C4-2B (cell line): Measurements from ENCODE around the gene NIPSNAP3A.
A peak's percentile ranks its signal among the peaks of the same experiment; 100 is the strongest.
"Not testable (repeated sequence)": the region's sequence is repeated elsewhere in the genome, so short reads cannot be mapped to it uniquely, and the experiment has no call there.

Source experiments
- H3K27ac ChIP-seq: fragments of 450-650 bp; 2 replicates; pipeline ENCODE4 v1.5.1; 2017
- ZFX ChIP-seq: fragments of 450-650 bp; IDR thresholded peaks from 2 replicates; pipeline ENCODE4 v1.6.1; 2017
- TF ChIP-seq, protein P1 (sequence below): fragments of 450-650 bp; conservative IDR thresholded peaks from 2 replicates; pipeline ENCODE4 v1.5.1; 2017; ENCODE audit warnings: mild to moderate bottlenecking

The NIPSNAP3A gene

DNA sequence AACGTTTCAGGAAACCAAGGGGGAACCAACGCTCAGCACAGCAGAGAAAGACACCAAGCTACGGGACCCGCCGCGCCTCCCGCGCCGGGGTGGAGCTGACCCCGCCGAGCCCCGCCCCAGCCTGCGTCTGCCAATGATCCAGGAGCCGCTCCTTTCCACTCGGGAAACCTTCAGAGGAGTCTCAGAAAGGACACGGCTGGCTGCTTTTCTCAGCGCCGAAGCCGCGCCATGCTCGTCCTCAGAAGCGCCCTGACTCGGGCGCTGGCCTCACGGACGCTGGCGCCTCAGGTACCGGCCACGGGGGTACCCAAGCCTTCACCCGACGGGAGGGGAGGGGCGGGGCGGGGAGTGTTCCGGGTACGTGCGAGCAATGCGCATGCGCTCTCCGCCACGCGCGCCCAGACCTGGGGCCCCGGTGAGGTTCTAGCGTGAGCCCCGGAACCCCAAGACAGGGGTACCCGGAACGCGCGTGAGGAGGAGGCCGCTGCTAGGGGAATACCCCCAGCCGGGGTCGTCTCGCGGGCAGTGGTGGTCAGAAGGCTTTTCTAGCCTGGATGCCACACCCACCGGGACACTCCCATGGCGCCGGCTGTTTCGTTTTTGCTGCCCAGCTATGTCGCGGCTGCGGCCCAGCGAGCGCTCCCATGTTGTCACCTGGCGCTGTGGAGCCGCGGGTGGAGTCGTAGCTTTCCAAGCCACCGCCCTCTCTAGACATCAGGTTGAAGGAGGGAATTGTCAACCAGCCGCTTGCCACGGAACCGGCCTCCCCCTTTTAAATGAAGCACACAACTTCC is at the start of gene NIPSNAP3A:
Gene NIPSNAP3A (plus strand): TSS at position 119 of the 794 bp plus-strand sequence. CDS start 110 bp downstream, at position 229.
- TF ChIP-seq, protein P1, sequence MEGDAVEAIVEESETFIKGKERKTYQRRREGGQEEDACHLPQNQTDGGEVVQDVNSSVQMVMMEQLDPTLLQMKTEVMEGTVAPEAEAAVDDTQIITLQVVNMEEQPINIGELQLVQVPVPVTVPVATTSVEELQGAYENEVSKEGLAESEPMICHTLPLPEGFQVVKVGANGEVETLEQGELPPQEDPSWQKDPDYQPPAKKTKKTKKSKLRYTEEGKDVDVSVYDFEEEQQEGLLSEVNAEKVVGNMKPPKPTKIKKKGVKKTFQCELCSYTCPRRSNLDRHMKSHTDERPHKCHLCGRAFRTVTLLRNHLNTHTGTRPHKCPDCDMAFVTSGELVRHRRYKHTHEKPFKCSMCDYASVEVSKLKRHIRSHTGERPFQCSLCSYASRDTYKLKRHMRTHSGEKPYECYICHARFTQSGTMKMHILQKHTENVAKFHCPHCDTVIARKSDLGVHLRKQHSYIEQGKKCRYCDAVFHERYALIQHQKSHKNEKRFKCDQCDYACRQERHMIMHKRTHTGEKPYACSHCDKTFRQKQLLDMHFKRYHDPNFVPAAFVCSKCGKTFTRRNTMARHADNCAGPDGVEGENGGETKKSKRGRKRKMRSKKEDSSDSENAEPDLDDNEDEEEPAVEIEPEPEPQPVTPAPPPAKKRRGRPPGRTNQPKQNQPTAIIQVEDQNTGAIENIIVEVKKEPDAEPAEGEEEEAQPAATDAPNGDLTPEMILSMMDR = no peak
- 0 out of 2 replicates have a peak, but pooled peaks have one; percentile 28 for TF ChIP-seq ZFX
- H3K27ac ChIP-seq = peak within 1 kb of the TSS; percentile 90

DNA sequence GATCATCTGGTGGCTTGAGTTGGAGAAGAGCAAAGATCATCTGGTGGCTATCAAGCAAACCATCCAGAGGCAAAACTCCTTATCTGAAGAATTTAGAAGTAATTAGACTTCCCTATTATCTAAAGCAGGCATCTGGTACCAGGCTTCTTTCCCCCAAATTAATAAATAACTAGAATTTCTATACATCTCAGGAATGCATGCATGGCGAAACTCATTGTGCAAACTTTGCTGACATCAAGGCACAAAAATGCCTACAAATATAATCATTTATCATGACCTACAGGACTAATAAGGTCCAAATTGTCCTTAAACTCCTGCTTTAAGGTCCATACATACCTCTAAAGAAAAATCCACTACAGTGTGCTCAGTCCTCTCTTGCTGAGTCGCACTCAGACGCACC is 47.2 kb upstream of the NIPSNAP3A start:
- H3K27ac ChIP-seq = no peak overlapping the region
- TF ChIP-seq ZFX = no peak
- TF ChIP-seq, protein P1 = no peak

DNA sequence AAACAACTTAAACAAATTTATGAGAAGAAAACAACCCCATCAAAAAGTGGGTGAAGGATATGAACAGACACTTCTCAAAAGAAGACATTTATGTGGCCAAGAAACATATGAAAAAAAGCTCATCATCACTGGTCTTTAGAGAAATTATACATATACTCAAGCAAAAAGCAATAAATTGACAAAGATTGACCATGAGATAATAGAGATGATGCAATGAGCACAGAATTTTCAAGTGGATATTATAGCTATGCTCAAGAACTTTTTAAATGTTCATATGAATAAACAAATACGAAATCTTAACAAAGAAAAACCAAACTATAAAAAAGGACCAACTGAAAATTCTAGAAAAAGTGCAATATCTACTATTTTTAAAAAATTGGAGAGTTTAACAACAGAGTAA is 38.7 kb upstream of the NIPSNAP3A start:
- not testable (repeated sequence) for H3K27ac ChIP-seq

DNA sequence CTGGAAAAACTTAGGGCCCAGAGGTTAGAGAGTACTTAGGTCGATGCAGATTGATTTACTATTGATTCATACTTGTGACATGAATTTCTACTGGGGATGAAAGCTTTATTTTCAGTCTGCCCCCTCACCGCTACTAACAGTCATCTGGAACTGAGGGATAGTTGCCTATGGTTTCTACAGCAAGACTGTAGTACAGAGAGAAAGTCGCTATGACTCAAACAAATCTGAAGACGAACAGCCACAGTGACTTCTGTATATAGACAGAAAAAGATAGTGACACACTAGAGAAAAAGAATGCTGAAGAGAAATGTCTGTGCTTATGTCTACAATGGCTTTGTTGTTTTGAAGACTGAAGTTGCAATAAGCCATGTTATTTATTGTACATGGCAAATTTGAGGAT is 35.9 kb upstream of the NIPSNAP3A start:
- no peak overlapping the region for H3K27ac ChIP-seq
- TF ChIP-seq, protein P1 = no peak
- no peak for TF ChIP-seq ZFX

DNA sequence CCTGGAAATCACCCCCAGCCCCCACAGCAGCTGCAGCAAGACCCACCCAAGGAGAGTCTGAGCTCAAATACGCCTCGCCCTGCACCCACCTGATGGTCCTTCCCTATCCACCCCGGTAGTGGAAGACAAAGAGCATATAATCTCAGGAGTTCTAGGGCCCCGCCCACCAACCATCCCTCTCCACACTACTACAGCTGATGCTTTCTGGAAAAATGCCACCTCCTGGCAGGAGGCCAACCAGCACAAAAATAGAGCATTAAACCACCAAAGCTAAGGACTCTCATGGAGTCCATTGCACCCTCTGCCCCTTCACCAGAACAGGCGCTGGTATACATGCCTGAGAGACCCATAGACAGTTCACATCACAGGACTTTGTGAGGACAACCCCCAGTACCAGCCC is 22.5 kb upstream of the NIPSNAP3A start:
- TF ChIP-seq, protein P1 = no peak
- TF ChIP-seq ZFX = no peak
- H3K27ac ChIP-seq = no peak overlapping the region

DNA sequence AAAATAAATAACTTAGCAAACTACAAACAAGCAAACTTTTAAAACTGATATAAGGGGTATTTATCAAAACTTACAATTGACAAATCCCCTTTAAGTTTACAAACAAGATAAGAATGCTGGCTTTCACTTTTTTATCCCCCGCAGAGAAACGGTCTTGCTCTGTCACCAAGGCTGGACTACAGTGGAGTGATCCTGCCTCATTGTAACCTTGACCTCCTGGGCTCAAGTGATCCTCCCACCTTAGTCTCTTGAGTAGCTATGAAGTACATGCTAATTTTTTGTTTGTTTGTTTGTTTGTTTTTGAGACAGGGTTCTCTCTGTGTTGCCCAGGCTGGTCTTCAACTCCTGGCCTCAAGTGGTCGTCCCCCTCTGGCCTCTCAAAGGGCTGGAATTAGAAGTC is 9.0 kb upstream of the NIPSNAP3A start:
- H3K27ac ChIP-seq = no peak overlapping the region
- TF ChIP-seq ZFX = no peak
- TF ChIP-seq, protein P1 = no peak

DNA sequence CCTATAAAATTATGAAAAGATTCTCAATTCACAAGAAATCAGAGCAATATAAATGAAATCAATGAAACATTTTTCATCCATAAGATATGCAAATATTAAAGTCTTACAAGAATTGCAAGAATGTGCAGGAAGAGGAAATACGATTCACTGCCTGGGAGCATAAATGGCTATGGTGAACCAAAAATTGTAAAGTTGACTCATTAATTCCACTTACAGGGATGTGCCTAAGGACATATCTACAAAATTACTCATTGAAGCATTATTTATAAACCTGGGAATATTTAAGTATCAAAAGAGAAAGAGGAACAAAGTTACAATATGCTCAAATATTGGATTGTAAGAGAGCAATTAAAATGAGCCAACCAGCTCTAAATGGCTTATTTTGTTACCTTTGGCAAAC is 6.9 kb upstream of the NIPSNAP3A start:
- H3K27ac ChIP-seq = no peak overlapping the region
- TF ChIP-seq ZFX = no peak
- TF ChIP-seq, protein P1 = no peak

DNA sequence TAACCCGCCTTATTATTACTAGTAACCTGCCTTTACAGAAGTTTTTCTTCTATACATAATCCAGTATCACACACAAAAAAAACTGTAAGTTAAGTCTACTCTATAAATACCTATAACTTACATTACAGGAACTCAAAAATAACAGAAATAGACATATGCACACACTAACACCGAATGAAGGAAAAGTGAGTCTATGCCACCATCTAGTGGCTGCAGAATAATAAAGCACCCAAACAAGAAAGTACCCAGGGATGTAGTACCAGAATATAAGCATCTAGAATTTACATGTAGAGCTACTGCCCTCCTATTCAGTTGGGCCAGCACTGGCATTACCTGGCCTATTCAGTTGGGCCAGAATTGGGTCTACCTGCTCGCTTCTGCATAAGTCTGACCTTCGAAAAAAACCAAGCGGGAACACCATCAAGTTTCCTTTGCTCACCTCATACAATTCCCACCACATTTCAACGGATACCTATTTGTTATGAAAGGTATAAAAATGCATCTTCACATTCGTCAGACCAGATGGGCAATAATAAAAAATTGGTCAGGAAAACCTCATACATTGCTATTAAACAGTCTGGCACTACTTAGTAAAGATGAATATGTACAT is 4.0 kb upstream of the NIPSNAP3A start:
- TF ChIP-seq, protein P1 = peak; percentile 83
- no peak for TF ChIP-seq ZFX

More for the DNA sequence above, 4.0 kb upstream of the NIPSNAP3A start:
- no peak overlapping the region for H3K27ac ChIP-seq
